H1 (cell line): Measurements from ENCODE around the gene FAM186B. TPM values are rescaled to one million over a fixed set of nuclear protein-coding genes. Genes with fewer than 3 reads are reported as not detected.

Experiments
- BACH1 ChIP-seq: IDR thresholded peaks from 2 replicates; pipeline ENCODE4 v1.6.1; 2012; ENCODE audit warnings: low read length, improper control_type of control experiment
- CBX5 ChIP-seq: fragments of 300-800, 300-1000 bp; sonication (generic); IDR thresholded peaks from 2 replicates; pipeline ENCODE4 v1.7.1; 2016; ENCODE audit warnings: antibody characterized with exemption, low read length, low read depth
- CHD2 ChIP-seq: IDR thresholded peaks from 2 replicates; pipeline ENCODE4 v1.6.1; 2012; ENCODE audit warnings: low read length, improper control_type of control experiment
- CREB1 ChIP-seq: IDR thresholded peaks from 2 replicates; pipeline ENCODE4 v1.6.1; 2012; ENCODE audit warnings: inconsistent platforms
- CTBP2 ChIP-seq: IDR thresholded peaks from 2 replicates; pipeline ENCODE4 v1.7.0; 2011; ENCODE audit warnings: borderline replicate concordance, mild to moderate bottlenecking, moderate library complexity, mixed read lengths, low read length; ENCODE audit not compliant: insufficient read depth, insufficient read length
- GABPA ChIP-seq: IDR thresholded peaks from 2 replicates; pipeline ENCODE4 v1.6.1; 2011; ENCODE audit warnings: mild to moderate bottlenecking, low read length, moderate library complexity, borderline replicate concordance; ENCODE audit not compliant: insufficient read depth
- JUN ChIP-seq: IDR thresholded peaks from 2 replicates; pipeline ENCODE4 v1.6.1; 2011; ENCODE audit warnings: low read depth, mild to moderate bottlenecking, improper control_type of control experiment, low read length
- JUND ChIP-seq: IDR thresholded peaks from 2 replicates; pipeline ENCODE4 v1.6.1; 2011; ENCODE audit warnings: mild to moderate bottlenecking, improper control_type of control experiment, low read length
- KDM5A ChIP-seq: fragments of 200-600 bp; IDR thresholded peaks from 2 replicates; pipeline ENCODE4 v1.7.1; 2012; ENCODE audit warnings: mild to moderate bottlenecking, low read length, inconsistent platforms, mixed read lengths
- PHF8 ChIP-seq: fragments of 200-600 bp; sonication (generic); conservative IDR thresholded peaks from 2 replicates; pipeline ENCODE4 v1.7.1; 2012; ENCODE audit warnings: low read depth, mild to moderate bottlenecking, inconsistent platforms, low read length, moderate library complexity
- POLR2A ChIP-seq, 2 experiments: IDR thresholded peaks; 1 replicate in 1 of 2; 2 replicates in 1 of 2; pipeline ENCODE4 v1.6.1; 2011; ENCODE audit warnings: low read depth in 2 of 2, low read length in 2 of 2, mild to moderate bottlenecking in 2 of 2; ENCODE audit errors: control extremely low read depth in 1 of 2
- RNF2 ChIP-seq: fragments of 200-900, 300-1000 bp; sonication (generic); IDR thresholded peaks from 2 replicates; pipeline ENCODE4 v1.7.1; 2016; ENCODE audit warnings: borderline replicate concordance, low read depth, mild to moderate bottlenecking, antibody characterized with exemption, low read length; ENCODE audit not compliant: poor library complexity, severe bottlenecking; ENCODE audit errors: missing control alignments
- RXRA ChIP-seq: IDR thresholded peaks from 2 replicates; pipeline ENCODE4 v1.6.1; 2011; ENCODE audit warnings: low read depth, mild to moderate bottlenecking, low read length, moderate library complexity; ENCODE audit not compliant: insufficient read depth
- SIN3A ChIP-seq, 2 experiments: IDR thresholded peaks in 1 of 2; conservative IDR thresholded peaks in 1 of 2; 2 replicates each; pipeline ENCODE4 v1.6.1; 2011 to 2012; ENCODE audit warnings: low read length in 2 of 2, improper control_type of control experiment in 1 of 2, low read depth in 1 of 2, mild to moderate bottlenecking in 1 of 2
- SIX5 ChIP-seq: IDR thresholded peaks from 2 replicates; pipeline ENCODE4 v1.6.1; 2011; ENCODE audit warnings: mild to moderate bottlenecking, low read depth, low read length
- SUZ12 ChIP-seq: fragments of 200-600 bp; sonication (generic); IDR thresholded peaks from 2 replicates; pipeline ENCODE4 v1.6.1; 2012; ENCODE audit warnings: mild to moderate bottlenecking, inconsistent platforms, low read length, moderate library complexity, mixed read lengths
- ZNF274 ChIP-seq: IDR thresholded peaks from 2 replicates; pipeline ENCODE4 v1.7.0; 2012; ENCODE audit warnings: low read length, borderline replicate concordance; ENCODE audit errors: extremely low read depth
- polyA plus RNA-seq, 7 experiments: library from polyadenylated mRNA; depleted of rRNA in 3 of 7; stranded (reverse) in 5 of 7; unstranded in 2 of 7; fragments of >200 nt in 5 of 7; fragments of 200-250 nt in 2 of 7; gene quantifications; 1 replicate in 5 of 7; 2 replicates in 1 of 7; 4 replicates in 1 of 7; pipeline versions ENCODE4 v1.2.1 to v1.2.3, GENCODE V29; 2011 to 2013; ENCODE audit warnings: missing spikeins in 2 of 7, mixed read lengths in 2 of 7
- total RNA-seq: library from RNA; stranded (reverse); fragmentation: NEBNext Ultra II Directional; extraction: Animal tissue kit (Norgen Biotek cat#: 25700); gene quantifications from 2 replicates; pipeline ENCODE4 v1.2.1, GENCODE V29; 2021
- TF ChIP-seq, protein P1 (sequence below): IDR thresholded peaks from 2 replicates; pipeline ENCODE4 v1.6.1; 2011; ENCODE audit warnings: low read depth, mild to moderate bottlenecking, low read length; ENCODE audit not compliant: insufficient read depth
- TF ChIP-seq, protein P2 (sequence below): IDR thresholded peaks from 2 replicates; pipeline ENCODE4 v1.6.1; 2011; ENCODE audit warnings: low read length, improper control_type of control experiment
- TF ChIP-seq, protein P3 (sequence below): IDR thresholded peaks from 2 replicates; pipeline ENCODE4 v1.6.1; 2012; ENCODE audit warnings: low read length, inconsistent platforms

The FAM186B gene
- total and polyA plus RNA-seq, 2 of the 8 experiments (the other 6 are each of a cell fraction or from before 2014, with no cell fraction given), result 0.12 to 0.73 TPM

DNA sequence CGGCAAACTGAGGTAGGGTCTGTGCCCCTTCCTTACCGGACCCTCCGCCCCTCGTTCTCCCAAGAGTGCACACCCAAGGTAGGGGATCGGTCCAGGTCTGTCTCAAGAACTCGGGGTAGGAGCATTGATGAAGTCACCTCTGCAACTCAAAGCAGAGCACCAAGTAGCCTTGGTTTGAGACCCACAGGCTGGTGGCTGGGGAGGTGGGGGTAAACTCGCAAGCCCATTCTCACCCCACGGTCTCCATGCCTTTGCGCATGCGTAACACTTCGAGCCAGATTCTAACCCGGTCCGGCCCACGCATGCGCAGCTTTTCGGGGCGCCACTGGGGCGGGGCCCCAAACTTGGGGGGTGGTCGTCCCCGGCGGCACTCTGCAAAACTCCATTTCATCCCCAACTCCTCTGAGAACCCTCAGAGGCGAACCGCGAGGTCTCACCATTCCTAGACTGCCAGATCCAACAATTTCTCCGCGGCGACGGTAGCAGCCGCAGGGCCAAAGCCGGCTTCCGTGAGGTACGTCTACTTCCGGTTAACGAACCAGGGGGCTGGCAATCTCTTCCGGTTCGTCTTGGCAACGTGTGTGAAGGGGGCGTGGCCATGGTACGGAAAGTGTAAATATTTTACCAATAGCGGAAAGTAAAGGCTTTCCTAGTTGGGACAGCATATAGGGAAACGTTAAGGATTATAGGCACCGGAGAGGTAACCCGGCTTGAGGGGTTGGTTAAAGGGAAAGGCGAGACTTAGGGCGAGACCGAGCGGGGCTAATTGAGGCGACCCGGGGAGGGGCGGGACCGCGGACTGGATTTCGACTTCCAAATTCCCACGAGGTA, 37.6 kb downstream of the FAM186B start, which contains the start of gene MCRS1 (continued):
- TF ChIP-seq CBX5 (no peak), ZNF274 (no peak), KDM5A (peak; percentile 30; the same call in 1 of the 2 replicates), PHF8 (peak; percentile 100), GABPA (peak; percentile 99), JUND (no peak; the same call in 1 of the 2 replicates), CREB1 (peak; percentile 70), CTBP2 (no peak), SUZ12 (no peak), BACH1 (no peak), RXRA (no peak), POLR2A (IDR thresholded peaks at IDR 0.05; ENCODE audit: control extremely low read depth in 1 of 2, low read depth in 2 of 2, low read length in 2 of 2) (peak; percentile 95 to 96), CHD2 (peak; percentile 84), RNF2 (no peak), JUN (0 out of 2 replicates have a peak, but pooled peaks have one; percentile 1), SIN3A (conservative IDR thresholded peaks at IDR 0.05 in 1 of 2, IDR thresholded peaks at IDR 0.05 in 1 of 2; ENCODE audit: low read depth in 1 of 2, low read length in 2 of 2) (peak in 1 of 2 experiments; percentile 97; a peak in 3 of 4 replicates), SIX5 (no peak)
- TF ChIP-seq, protein P1, sequence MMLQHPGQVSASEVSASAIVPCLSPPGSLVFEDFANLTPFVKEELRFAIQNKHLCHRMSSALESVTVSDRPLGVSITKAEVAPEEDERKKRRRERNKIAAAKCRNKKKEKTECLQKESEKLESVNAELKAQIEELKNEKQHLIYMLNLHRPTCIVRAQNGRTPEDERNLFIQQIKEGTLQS, result peak; percentile 45; the same call in 1 of the 2 replicates
- TF ChIP-seq, protein P2, sequence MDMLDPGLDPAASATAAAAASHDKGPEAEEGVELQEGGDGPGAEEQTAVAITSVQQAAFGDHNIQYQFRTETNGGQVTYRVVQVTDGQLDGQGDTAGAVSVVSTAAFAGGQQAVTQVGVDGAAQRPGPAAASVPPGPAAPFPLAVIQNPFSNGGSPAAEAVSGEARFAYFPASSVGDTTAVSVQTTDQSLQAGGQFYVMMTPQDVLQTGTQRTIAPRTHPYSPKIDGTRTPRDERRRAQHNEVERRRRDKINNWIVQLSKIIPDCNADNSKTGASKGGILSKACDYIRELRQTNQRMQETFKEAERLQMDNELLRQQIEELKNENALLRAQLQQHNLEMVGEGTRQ, result no peak
- TF ChIP-seq, protein P3, sequence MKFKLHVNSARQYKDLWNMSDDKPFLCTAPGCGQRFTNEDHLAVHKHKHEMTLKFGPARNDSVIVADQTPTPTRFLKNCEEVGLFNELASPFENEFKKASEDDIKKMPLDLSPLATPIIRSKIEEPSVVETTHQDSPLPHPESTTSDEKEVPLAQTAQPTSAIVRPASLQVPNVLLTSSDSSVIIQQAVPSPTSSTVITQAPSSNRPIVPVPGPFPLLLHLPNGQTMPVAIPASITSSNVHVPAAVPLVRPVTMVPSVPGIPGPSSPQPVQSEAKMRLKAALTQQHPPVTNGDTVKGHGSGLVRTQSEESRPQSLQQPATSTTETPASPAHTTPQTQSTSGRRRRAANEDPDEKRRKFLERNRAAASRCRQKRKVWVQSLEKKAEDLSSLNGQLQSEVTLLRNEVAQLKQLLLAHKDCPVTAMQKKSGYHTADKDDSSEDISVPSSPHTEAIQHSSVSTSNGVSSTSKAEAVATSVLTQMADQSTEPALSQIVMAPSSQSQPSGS, result no peak
